A549 (cell line): ENCODE measurements around the gene DNAH7.

Experiments
- CHD4 ChIP-seq: fragments of 200-600 bp; sonication (generic); IDR thresholded peaks from 2 replicates; pipeline ENCODE4 v1.6.1; 2016; ENCODE audit warnings: antibody characterized with exemption, mild to moderate bottlenecking, borderline replicate concordance
- MYC ChIP-seq: IDR thresholded peaks from 2 replicates; pipeline ENCODE4 v1.6.1; 2012; ENCODE audit warnings: mild to moderate bottlenecking, inconsistent platforms, low read length, improper control_type of control experiment, borderline replicate concordance
- RFX5 ChIP-seq: fragments of 450-650 bp; IDR thresholded peaks from 2 replicates; pipeline ENCODE4 v1.7.1; 2014; ENCODE audit warnings: antibody characterized with exemption, mild to moderate bottlenecking, moderate library complexity
- RNF2 ChIP-seq: fragments of 200-600 bp; sonication (generic); IDR thresholded peaks from 2 replicates; pipeline ENCODE4 v1.6.1; 2016; ENCODE audit warnings: low read depth, mild to moderate bottlenecking, antibody characterized with exemption, moderate library complexity, borderline replicate concordance
- TF ChIP-seq, protein P1 (sequence below): fragments of >200 bp; sonication (Bioruptor Twin); formaldehyde crosslinking; IDR thresholded peaks from 3 replicates; pipeline ENCODE4 v1.5.1; 2016

DNA sequence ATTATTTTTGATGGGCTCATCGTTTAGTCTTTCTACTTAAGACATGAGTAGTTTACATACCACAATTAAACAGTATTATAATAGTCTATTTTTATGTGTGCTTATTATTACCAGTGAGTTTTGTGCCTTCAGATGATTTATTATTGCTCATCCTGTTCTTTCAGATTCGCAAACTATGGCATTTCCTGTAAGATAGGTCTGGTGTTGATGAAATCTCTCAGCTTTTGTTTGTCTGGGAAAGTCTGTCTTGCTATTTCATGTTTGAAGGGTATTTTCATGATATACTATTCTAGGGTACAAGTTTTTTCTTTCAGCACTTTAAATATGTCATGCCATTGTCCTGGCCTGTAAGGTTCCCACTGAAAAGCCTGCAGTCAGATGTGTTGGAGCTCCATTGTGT is 101.3 kb downstream of the DNAH7 start:
- TF ChIP-seq RFX5 = no peak
- TF ChIP-seq MYC = no peak
- TF ChIP-seq, protein P1, sequence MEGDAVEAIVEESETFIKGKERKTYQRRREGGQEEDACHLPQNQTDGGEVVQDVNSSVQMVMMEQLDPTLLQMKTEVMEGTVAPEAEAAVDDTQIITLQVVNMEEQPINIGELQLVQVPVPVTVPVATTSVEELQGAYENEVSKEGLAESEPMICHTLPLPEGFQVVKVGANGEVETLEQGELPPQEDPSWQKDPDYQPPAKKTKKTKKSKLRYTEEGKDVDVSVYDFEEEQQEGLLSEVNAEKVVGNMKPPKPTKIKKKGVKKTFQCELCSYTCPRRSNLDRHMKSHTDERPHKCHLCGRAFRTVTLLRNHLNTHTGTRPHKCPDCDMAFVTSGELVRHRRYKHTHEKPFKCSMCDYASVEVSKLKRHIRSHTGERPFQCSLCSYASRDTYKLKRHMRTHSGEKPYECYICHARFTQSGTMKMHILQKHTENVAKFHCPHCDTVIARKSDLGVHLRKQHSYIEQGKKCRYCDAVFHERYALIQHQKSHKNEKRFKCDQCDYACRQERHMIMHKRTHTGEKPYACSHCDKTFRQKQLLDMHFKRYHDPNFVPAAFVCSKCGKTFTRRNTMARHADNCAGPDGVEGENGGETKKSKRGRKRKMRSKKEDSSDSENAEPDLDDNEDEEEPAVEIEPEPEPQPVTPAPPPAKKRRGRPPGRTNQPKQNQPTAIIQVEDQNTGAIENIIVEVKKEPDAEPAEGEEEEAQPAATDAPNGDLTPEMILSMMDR = no peak
- TF ChIP-seq RNF2 = no peak
- TF ChIP-seq CHD4 = no peak
